ENCODE data around the gene MAP6. TPM values are rescaled to one million over a fixed set of nuclear protein-coding genes. Genes with fewer than 3 reads are reported as not detected.

The MAP6 gene
- total and polyA plus RNA-seq, 5 donors = 3.8 to 8.9 (median 6.3) TPM

DNA sequence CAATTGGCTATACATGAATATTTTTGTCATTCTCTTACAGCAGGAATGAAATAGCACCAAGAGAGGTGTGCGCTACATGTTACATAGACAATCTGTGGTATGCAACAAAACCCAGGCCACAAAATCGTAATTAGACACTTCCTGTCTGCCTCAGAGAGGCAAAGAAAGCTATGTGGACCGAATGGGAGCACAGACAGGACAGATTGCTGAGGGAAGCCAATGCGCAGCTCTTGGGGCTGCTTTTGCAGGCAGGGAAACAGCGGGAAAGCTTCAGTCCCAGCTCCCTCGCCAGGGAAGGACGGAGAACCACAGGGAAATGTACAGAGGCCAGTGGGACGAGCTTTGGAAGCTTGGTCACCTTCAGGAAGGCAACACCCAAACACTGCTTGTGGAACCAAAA is 65.9 kb downstream of the MAP6 start:
- Histone ChIP-seq H3K27ac (ENCODE audit: low read length) (no peak overlapping the region), H3K9me3 (ENCODE audit: control insufficient read depth, low read length) (no peaks in the 10 kb centered on the region), H3K27me3 (ENCODE audit: control insufficient read depth, insufficient read depth) (no peaks in the 10 kb centered on the region), H3K4me3 (ENCODE audit: low read length) (no peak overlapping the region), H3K4me1 (ENCODE audit: control insufficient read depth, insufficient read depth, low read length) (no peaks in the 10 kb centered on the region)
- intact Hi-C loops (cut with DNase I) = no loop called here
- 76% methylated on average over 8 of the region's 8 CpGs for WGBS
- DNase-seq (no peak), ATAC-seq (no peak)

DNA sequence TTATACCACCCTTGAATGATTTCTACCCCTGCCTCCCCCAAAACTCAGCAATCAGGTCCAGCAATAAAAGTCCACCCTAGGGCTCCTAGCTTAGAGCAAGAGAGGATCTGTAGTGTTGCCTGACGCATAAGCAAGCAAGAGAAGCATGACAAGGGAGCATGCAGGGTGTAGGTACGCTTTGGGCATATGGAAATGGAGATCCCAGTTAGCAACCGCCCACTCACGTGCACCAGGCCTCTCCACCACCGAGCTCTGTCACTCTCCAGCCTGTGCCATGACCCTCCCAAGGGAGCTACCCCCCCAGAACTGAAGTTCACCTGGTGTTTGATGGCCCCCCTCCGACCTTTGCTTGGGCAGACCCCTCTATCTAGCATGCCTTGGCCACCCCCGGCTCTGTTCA is 67.3 kb downstream of the MAP6 start:
- intact Hi-C loops (cut with DNase I) = no loop called here
- H3K9me3 ChIP-seq (ENCODE audit: control insufficient read depth, low read length) = no peaks in the 10 kb centered on the region
- 94% methylated on average over 7 of the region's 7 CpGs for WGBS
- DNase-seq (no peak), ATAC-seq (no peak)
- H3K4me1 ChIP-seq (ENCODE audit: control insufficient read depth, insufficient read depth, low read length) = no peaks in the 10 kb centered on the region
- H3K27ac ChIP-seq (ENCODE audit: low read length) = no peak overlapping the region
- no peaks in the 10 kb centered on the region for H3K27me3 ChIP-seq (ENCODE audit: control insufficient read depth, insufficient read depth)
- H3K4me3 ChIP-seq (ENCODE audit: low read length) = no peak overlapping the region

DNA sequence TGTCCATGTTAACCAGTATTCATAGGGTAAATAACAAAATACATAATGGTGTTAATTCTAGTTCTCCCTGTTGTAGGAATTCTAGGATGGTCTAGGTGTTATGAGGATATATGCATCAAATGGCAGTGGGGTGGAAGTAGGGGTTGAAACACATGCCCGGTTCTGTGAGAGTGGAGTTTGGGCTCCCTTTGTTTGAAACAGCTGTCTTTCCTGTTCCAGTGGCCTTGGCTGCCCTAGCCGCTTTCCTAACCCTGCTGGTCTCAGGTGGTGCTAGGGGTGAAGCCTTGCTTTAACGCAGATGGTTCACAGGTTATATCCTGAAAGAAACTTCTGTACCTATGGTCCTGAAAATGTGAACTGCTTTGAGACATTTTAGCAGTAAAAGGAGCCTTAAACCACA is 68.5 kb downstream of the MAP6 start:
- no peak for DNase-seq
- intact Hi-C loops (cut with DNase I) = no loop called here
- Histone ChIP-seq H3K27me3 (ENCODE audit: control insufficient read depth, insufficient read depth) (no peaks in the 10 kb centered on the region), H3K4me3 (ENCODE audit: low read length) (no peak overlapping the region), H3K9me3 (ENCODE audit: control insufficient read depth, low read length) (no peaks in the 10 kb centered on the region), H3K27ac (ENCODE audit: low read length) (no peak overlapping the region), H3K4me1 (ENCODE audit: control insufficient read depth, insufficient read depth, low read length) (no peaks in the 10 kb centered on the region)
- no peak for ATAC-seq
- 70% methylated on average over 3 of the region's 3 CpGs for WGBS

DNA sequence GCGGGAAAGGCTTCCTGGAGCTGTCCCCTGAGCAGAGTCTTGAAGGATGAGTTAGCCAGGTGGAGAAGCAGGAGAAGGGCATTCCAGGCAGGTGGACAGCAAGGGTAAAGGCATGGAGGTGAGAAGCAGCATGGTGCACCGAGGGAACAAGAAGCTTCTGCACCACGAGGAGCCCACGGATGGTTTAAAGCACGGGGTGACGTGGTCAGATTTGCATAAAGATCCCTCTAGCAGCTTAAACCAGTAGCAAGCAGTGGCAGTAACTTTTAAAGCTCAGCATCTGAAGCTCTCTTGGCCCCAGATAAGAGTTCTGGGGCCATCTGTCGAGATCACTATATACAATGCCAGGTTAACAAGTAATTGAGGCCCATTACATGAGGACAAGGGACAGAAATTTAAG is 69.9 kb downstream of the MAP6 start:
- Histone ChIP-seq H3K4me1 (ENCODE audit: control insufficient read depth, insufficient read depth, low read length) (no peaks in the 10 kb centered on the region), H3K27ac (ENCODE audit: low read length) (no peak overlapping the region), H3K4me3 (ENCODE audit: low read length) (no peak overlapping the region), H3K9me3 (ENCODE audit: control insufficient read depth, low read length) (no peaks in the 10 kb centered on the region), H3K27me3 (ENCODE audit: control insufficient read depth, insufficient read depth) (no peaks in the 10 kb centered on the region)
- intact Hi-C loops (cut with DNase I) = no loop called here
- no peak for ATAC-seq
- DNase-seq = no peak
- WGBS = 93% methylated on average over 7 of the region's 7 CpGs

DNA sequence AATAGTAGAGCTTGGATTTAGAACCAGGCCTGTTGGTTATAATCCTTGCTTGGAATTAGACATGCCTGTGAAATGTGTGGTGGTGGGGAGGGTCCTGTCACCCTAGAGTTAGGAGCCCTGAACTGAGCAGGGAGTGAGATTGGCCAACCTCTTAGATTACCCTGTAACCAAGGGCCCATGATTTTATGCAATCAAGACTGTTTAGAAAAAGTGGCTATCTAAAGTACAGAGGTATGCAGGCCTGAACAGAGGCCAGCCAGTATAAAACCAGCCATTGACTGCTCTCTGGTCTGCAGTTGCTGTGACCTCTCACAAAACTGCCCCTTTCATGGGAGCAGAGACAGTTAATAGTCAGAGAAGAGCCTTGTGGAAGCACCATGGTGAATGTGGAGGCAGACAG is 70.6 kb downstream of the MAP6 start:
- Histone ChIP-seq H3K4me3 (ENCODE audit: low read length) (no peak overlapping the region), H3K27ac (ENCODE audit: low read length) (no peak overlapping the region), H3K9me3 (ENCODE audit: control insufficient read depth, low read length) (no peaks in the 10 kb centered on the region), H3K27me3 (ENCODE audit: control insufficient read depth, insufficient read depth) (no peaks in the 10 kb centered on the region), H3K4me1 (ENCODE audit: control insufficient read depth, insufficient read depth, low read length) (no peaks in the 10 kb centered on the region)
- ATAC-seq (no peak), DNase-seq (no peak)
- intact Hi-C loops (cut with DNase I) = no loop called here

DNA sequence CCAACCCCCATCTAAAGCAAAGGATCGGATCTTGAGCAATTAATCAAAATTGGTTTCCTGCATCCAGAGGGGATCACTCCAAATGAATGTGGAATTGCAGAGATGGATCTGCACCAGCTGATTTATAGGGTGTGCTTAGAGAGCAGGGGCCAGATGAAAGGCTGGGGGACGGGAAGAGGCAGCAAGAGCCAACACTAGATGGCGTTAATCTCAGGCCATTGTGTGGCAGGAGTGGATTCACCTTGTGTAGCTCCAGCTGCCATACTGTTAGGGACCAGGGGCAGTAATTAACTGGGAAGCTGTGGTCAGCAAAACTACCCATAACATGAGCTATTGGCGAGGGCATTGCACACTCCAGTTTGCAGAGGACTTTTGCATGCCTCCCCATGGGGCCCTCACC is 71.2 kb downstream of the MAP6 start:
- DNase-seq (no peak), ATAC-seq (peak in 1 of 2 donors; percentile 39)
- Histone ChIP-seq H3K27me3 (ENCODE audit: control insufficient read depth, insufficient read depth) (no peaks in the 10 kb centered on the region), H3K4me1 (ENCODE audit: control insufficient read depth, insufficient read depth, low read length) (no peaks in the 10 kb centered on the region), H3K27ac (ENCODE audit: low read length) (no peak overlapping the region), H3K9me3 (ENCODE audit: control insufficient read depth, low read length) (no peaks in the 10 kb centered on the region), H3K4me3 (ENCODE audit: low read length) (no peak overlapping the region)
- WGBS = 75% methylated on average over 4 of the region's 4 CpGs
- intact Hi-C loops (cut with DNase I) = no loop called here

DNA sequence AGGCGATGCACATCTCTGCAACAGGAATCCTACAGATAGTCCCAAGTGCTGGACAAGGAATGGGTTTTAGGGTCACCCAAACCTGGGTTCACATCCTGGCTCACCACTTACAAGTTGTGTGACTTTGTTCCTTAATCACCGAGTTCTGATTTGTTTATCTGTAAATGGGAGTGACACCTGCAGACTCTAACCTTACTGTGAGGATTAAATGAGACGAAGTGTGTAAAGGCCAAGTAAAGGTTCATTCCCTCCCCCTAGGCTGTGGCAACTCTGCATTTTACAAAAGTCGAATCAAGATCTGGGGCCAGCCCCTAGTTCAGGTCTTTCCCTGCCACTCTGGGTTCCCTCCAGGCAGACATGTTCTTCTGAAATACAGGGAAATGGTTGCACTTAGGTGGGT is 71.9 kb downstream of the MAP6 start:
- Histone ChIP-seq H3K4me3 (ENCODE audit: low read length) (no peak overlapping the region), H3K27ac (ENCODE audit: low read length) (no peak overlapping the region), H3K9me3 (ENCODE audit: control insufficient read depth, low read length) (no peaks in the 10 kb centered on the region), H3K4me1 (ENCODE audit: control insufficient read depth, insufficient read depth, low read length) (no peaks in the 10 kb centered on the region), H3K27me3 (ENCODE audit: control insufficient read depth, insufficient read depth) (no peaks in the 10 kb centered on the region)
- WGBS = 77% methylated on average over 4 of the region's 4 CpGs
- intact Hi-C loops (cut with DNase I) = no loop called here
- DNase-seq (no peak), ATAC-seq (no peak)

DNA sequence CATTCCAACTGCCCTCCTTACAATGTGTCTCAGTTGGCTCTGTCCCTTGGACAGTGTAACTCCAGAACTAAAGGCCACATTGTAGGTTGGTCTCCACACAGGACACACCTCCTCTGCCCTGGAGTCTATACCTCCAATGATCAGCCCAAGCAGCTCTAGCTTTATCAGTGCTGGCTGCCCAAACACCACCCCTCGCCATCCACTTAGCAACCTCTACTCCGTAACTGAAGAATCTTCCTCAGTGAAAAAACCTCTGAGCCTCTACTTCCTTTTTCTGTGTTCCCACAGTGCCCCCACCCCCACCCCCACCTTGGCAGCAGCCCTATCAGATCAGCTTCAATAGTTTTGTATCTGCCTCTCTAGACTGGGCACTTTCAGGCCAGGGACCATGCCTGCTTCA is 73.4 kb downstream of the MAP6 start:
- no peak for DNase-seq
- Histone ChIP-seq H3K27me3 (ENCODE audit: control insufficient read depth, insufficient read depth) (no peaks in the 10 kb centered on the region), H3K4me1 (ENCODE audit: control insufficient read depth, insufficient read depth, low read length) (no peaks in the 10 kb centered on the region), H3K4me3 (ENCODE audit: low read length) (no peak overlapping the region), H3K27ac (ENCODE audit: low read length) (no peak overlapping the region), H3K9me3 (ENCODE audit: control insufficient read depth, low read length) (no peaks in the 10 kb centered on the region)
- 88% methylated on average over 2 of the region's 2 CpGs for WGBS
- intact Hi-C loops (cut with DNase I) = no loop called here
- no peak for ATAC-seq

DNA sequence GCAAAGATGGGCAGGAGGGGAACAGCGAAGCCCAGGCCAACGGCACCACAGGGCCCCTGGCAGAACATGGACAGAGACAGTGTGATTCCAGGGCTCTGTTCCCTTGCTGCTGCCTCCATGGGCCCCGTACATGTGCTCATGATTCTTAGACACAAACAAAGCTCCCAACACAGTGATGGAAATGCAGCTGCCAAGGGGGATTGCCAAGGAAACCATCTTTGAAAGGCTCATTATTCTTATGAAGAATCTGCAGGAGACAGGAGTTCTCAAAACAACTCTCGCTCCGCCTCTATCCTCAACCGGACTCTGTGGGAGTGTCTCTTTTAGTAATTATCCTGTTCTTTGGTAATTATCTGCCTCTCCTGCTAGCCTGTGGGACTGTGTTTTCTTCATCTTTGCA is 74.6 kb downstream of the MAP6 start:
- intact Hi-C loops (cut with DNase I) = no loop called here
- Histone ChIP-seq H3K9me3 (ENCODE audit: control insufficient read depth, low read length) (no peaks in the 10 kb centered on the region), H3K4me3 (ENCODE audit: low read length) (no peak overlapping the region), H3K27ac (ENCODE audit: low read length) (no peak overlapping the region), H3K4me1 (ENCODE audit: control insufficient read depth, insufficient read depth, low read length) (no peaks in the 10 kb centered on the region), H3K27me3 (ENCODE audit: control insufficient read depth, insufficient read depth) (no peaks in the 10 kb centered on the region)
- WGBS = 78% methylated on average over 6 of the region's 6 CpGs
- DNase-seq = no peak
- ATAC-seq = no peak

DNA sequence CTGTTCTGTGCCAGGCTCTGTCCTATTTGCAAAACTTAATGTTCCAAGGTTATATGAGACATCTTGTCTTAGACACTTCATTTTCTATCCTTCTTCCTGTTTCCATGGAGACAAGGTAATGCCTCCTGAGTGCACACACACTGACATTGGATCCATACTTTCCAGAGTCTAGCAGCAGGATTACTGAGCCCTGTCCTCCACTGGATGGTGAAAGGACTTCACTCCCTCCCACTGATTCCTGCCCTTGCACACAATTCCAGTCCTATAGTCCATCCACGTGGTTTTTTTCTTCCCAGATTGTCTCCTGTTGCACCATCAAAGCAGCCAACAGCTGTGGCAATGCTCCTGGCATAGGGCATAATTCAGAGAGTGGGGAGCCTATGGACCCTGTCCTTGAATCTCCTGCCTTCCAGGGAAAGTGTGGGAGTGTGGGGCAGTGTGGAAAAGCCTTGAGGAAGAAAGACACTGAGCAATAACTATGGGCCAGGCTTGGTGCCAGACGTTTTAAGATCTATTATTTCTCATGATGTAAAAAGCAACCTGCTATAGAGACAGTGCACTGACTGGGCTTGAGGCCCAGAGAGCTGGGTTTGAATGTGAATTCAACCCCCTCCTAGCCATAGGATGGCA is 75.4 kb downstream of the MAP6 start:
- intact Hi-C loops (cut with DNase I) = no loop called here
- no peak overlapping the region for H3K27ac ChIP-seq (ENCODE audit: low read length)
- 59% methylated on average over 2 of the region's 2 CpGs for WGBS
- H3K4me3 ChIP-seq (ENCODE audit: low read length) = no peak overlapping the region
- no peaks in the 10 kb centered on the region for H3K27me3 ChIP-seq (ENCODE audit: control insufficient read depth, insufficient read depth)
- H3K9me3 ChIP-seq (ENCODE audit: control insufficient read depth, low read length) = no peaks in the 10 kb centered on the region
- no peaks in the 10 kb centered on the region for H3K4me1 ChIP-seq (ENCODE audit: control insufficient read depth, insufficient read depth, low read length)
- ATAC-seq (no peak), DNase-seq (no peak)

DNA sequence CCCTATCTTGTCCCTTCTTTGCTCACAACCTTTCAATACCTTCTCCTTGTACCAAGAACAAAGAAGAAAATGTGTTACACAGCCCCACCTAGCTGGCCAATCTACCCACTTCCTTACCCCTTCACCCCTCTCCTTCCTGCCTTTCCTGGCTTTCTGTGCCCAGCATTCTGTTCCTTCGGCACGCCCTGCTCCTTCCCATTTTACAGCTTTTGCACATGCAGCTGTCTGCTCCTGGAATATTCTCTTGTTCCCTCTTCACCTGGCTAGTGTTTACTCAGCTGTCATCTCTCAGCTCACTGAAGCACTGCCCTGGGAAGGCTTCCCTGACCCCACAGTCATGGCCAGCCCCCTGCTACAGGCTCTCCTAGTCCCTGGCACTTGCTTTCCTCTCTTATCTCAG is 76.1 kb downstream of the MAP6 start:
- WGBS = 76% methylated on average over 2 of the region's 2 CpGs
- H3K27me3 ChIP-seq (ENCODE audit: control insufficient read depth, insufficient read depth) = no peaks in the 10 kb centered on the region
- intact Hi-C loops (cut with DNase I) = no loop called here
- no peak overlapping the region for H3K27ac ChIP-seq (ENCODE audit: low read length)
- H3K4me1 ChIP-seq (ENCODE audit: control insufficient read depth, insufficient read depth, low read length) = no peaks in the 10 kb centered on the region
- H3K9me3 ChIP-seq (ENCODE audit: control insufficient read depth, low read length) = no peaks in the 10 kb centered on the region
- ATAC-seq (no peak), DNase-seq (no peak)
- no peak overlapping the region for H3K4me3 ChIP-seq (ENCODE audit: low read length)

DNA sequence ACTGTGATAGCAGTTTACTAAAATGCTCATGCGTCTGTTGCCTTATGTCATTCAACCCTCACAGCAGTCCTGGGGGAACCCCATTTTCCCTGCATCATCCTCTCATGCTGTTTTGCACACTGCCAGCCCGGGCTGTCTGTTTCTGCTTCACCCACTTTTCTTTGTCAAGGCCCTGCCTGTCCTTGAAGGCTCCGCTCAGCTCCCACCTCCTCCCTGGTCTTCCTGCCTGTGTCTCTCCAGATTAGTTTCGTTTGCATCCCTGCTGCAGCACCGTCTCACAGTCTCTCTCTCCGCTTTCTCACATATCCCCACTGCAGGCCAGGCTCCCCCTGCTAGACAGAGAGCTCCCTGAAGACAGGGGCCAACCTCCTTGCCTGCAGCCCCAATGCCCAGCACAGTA is 76.9 kb downstream of the MAP6 start:
- H3K9me3 ChIP-seq (ENCODE audit: control insufficient read depth, low read length) = no peaks in the 10 kb centered on the region
- intact Hi-C loops (cut with DNase I) = no loop called here
- 78% methylated on average over 6 of the region's 6 CpGs for WGBS

More for the DNA sequence above, 76.9 kb downstream of the MAP6 start:
- H3K27me3 ChIP-seq (ENCODE audit: control insufficient read depth, insufficient read depth) = no peaks in the 10 kb centered on the region
- DNase-seq (no peak), ATAC-seq (no peak)
- no peak overlapping the region for H3K27ac ChIP-seq (ENCODE audit: low read length)
- no peak overlapping the region for H3K4me3 ChIP-seq (ENCODE audit: low read length)
- no peaks in the 10 kb centered on the region for H3K4me1 ChIP-seq (ENCODE audit: control insufficient read depth, insufficient read depth, low read length)
